ENCODE measurements around the gene HHIPL2. TPM values are rescaled to one million over a fixed set of nuclear protein-coding genes. Genes with fewer than 3 reads are reported as not detected.
A peak's percentile ranks its signal among the peaks of the same experiment; 100 is the strongest.

HHIPL2 gene
- total RNA-seq, 1 experiment from 2014 or later = 0.32 TPM

DNA sequence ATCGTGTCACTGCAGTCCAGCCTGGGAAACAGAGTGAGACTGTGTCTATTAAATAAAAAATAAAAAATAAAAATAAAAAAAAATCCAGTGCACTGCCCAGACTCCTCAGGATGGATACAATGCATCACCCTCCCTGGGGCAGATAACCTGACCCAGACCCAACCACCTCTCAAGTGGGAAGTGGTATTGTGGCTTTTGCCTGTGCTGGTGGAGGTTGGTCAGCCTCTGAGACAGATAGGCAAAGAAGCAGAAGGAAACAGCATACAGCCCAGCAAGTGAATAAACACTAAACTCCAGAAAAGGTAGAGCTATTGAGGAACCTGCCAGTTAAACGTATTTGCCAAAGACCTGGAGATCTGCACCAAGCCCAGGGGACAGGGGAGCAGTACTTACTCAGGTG is 22.0 kb downstream of the HHIPL2 start:
- Mint-ChIP-seq H3K9me3 (ENCODE audit: unreplicated experiment) (peaks cover 12% of the 10 kb centered on the region), H3K4me3 (ENCODE audit: unreplicated experiment) (no peak overlapping the region), H3K4me1 (ENCODE audit: low read depth, unreplicated experiment) (peaks cover 12% of the 10 kb centered on the region), H3K27ac (ENCODE audit: unreplicated experiment) (no peak overlapping the region), H3K36me3 (ENCODE audit: insufficient read depth, unreplicated experiment) (peaks cover 7% of the 10 kb centered on the region), H3K27me3 (ENCODE audit: insufficient read depth, unreplicated experiment) (peaks cover 3% of the 10 kb centered on the region)
- no peaks in the 10 kb centered on the region for H3K36me3 ChIP-seq (ENCODE audit: control insufficient read depth, insufficient read depth, low read length)
- DNase-seq = no peak
- intact Hi-C loops (cut with micrococcal nuclease; ENCODE audit: unreplicated experiment) = no loop called here
- H3K4me1 ChIP-seq = peaks cover 13% of the 10 kb centered on the region
- no TSS peak for BruUV-seq (replicated peaks)
- no peaks in the 10 kb centered on the region for H3K9me3 ChIP-seq
- TF ChIP-seq, protein P1, sequence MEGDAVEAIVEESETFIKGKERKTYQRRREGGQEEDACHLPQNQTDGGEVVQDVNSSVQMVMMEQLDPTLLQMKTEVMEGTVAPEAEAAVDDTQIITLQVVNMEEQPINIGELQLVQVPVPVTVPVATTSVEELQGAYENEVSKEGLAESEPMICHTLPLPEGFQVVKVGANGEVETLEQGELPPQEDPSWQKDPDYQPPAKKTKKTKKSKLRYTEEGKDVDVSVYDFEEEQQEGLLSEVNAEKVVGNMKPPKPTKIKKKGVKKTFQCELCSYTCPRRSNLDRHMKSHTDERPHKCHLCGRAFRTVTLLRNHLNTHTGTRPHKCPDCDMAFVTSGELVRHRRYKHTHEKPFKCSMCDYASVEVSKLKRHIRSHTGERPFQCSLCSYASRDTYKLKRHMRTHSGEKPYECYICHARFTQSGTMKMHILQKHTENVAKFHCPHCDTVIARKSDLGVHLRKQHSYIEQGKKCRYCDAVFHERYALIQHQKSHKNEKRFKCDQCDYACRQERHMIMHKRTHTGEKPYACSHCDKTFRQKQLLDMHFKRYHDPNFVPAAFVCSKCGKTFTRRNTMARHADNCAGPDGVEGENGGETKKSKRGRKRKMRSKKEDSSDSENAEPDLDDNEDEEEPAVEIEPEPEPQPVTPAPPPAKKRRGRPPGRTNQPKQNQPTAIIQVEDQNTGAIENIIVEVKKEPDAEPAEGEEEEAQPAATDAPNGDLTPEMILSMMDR (IDR thresholded peaks at IDR 0.05; ENCODE audit: insufficient read depth in 1 of 2, low read depth in 1 of 2, low read length in 1 of 2, severe bottlenecking in 1 of 2, unreplicated experiment in 1 of 2) = no peak
- CTCF ChIA-PET = no interaction called here
- no peak overlapping the region for H3K4me3 ChIP-seq (ENCODE audit: low read depth, low read length)
- POLR2A ChIA-PET = no interaction called here
- no peaks in the 10 kb centered on the region for H3K27me3 ChIP-seq (replicated peaks; ENCODE audit: control insufficient read depth, insufficient read depth, low read length)

DNA sequence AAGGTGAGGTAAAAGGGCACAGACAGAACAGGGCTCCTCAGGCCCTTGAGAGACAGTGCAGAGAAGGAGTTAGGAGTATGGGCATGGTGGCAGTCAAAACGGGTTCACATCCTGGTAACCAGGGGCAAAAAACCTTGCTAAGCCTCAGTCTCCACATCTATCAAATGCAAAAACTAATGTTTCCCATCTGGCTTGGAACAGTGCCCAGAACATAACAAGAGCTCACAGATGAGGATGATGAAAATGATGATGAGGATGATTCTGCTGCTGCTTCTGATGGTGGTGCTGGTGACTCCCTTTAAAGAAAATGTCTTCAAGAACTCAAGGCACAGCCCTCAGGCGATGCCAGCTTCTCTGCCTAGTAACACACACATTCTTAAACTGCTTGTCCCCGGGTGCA is 24.1 kb downstream of the HHIPL2 start:
- Mint-ChIP-seq H3K27ac (ENCODE audit: unreplicated experiment) (no peak overlapping the region), H3K36me3 (ENCODE audit: insufficient read depth, unreplicated experiment) (peaks cover 7% of the 10 kb centered on the region), H3K9me3 (ENCODE audit: unreplicated experiment) (peaks cover 12% of the 10 kb centered on the region), H3K27me3 (ENCODE audit: insufficient read depth, unreplicated experiment) (peaks cover 3% of the 10 kb centered on the region), H3K4me3 (ENCODE audit: unreplicated experiment) (no peak overlapping the region), H3K4me1 (ENCODE audit: low read depth, unreplicated experiment) (peaks cover 12% of the 10 kb centered on the region)
- ChIA-PET POLR2A (no interaction called here), CTCF (no interaction called here)
- TF ChIP-seq, protein P1 (IDR thresholded peaks at IDR 0.05; ENCODE audit: insufficient read depth in 1 of 2, low read depth in 1 of 2, low read length in 1 of 2, severe bottlenecking in 1 of 2, unreplicated experiment in 1 of 2) = no peak
- intact Hi-C loops (cut with micrococcal nuclease; ENCODE audit: unreplicated experiment) = no loop called here
- Histone ChIP-seq H3K36me3 (ENCODE audit: control insufficient read depth, insufficient read depth, low read length) (no peaks in the 10 kb centered on the region), H3K4me3 (ENCODE audit: low read depth, low read length) (no peak overlapping the region), H3K27me3 (replicated peaks; ENCODE audit: control insufficient read depth, insufficient read depth, low read length) (no peaks in the 10 kb centered on the region), H3K9me3 (no peaks in the 10 kb centered on the region), H3K4me1 (peaks cover 17% of the 10 kb centered on the region)
- no TSS peak for BruUV-seq (replicated peaks)
- DNase-seq = no peak

DNA sequence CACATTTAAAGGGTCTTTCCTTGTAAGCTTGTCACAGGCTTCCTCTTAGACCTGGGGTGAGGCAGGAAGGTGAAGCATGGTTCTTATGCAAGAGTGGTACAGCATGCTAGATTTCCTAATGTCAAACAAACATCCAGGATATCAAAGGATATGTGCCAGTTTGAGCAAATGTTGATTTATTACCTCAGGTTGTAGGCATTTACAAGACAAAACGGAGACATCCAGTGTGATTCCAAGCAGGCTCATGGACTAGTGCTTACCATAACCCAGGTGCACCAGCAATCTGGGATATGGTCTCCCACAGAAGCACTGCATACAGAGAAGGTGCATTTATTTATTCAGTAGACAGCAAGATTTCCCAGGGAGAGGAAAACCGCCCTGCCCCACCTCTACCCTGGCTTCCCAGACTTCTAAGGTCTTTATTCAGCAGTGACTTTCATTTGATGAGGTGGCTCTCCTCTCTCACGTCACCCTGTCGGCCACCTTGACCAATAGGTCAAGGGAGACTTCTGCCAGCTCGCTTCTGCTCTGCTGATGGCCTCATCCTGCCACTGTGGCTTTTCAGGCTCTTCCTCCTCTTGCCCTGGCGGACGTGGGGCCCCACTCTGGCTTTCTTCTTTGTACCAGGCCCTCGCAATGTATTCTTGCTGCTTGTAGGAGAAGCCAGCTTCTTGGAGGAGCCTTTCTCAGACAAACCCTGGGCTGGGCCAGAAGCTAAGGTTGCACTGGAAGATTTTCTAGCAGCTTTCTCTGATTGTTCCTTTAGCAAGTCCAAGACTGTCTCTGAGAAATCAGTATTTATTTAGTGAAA is 25.6 kb downstream of the HHIPL2 start:
- H3K36me3 Mint-ChIP-seq (ENCODE audit: insufficient read depth, unreplicated experiment) = peaks cover 7% of the 10 kb centered on the region
- intact Hi-C loops (cut with micrococcal nuclease; ENCODE audit: unreplicated experiment) = no loop called here
- ChIA-PET CTCF (no interaction called here), POLR2A (no interaction called here)
- BruUV-seq (replicated peaks) = TSS peak; percentile 76
- Histone ChIP-seq H3K4me3 (ENCODE audit: low read depth, low read length) (no peak overlapping the region), H3K4me1 (peaks cover 17% of the 10 kb centered on the region), H3K36me3 (ENCODE audit: control insufficient read depth, insufficient read depth, low read length) (no peaks in the 10 kb centered on the region), H3K27me3 (replicated peaks; ENCODE audit: control insufficient read depth, insufficient read depth, low read length) (no peaks in the 10 kb centered on the region), H3K9me3 (no peaks in the 10 kb centered on the region)
- H3K4me3 Mint-ChIP-seq (ENCODE audit: unreplicated experiment) = no peak overlapping the region
- H3K9me3 Mint-ChIP-seq (ENCODE audit: unreplicated experiment) = peaks cover 4% of the 10 kb centered on the region
- peaks cover 12% of the 10 kb centered on the region for H3K4me1 Mint-ChIP-seq (ENCODE audit: low read depth, unreplicated experiment)
- TF ChIP-seq, protein P1 (IDR thresholded peaks at IDR 0.05; ENCODE audit: insufficient read depth in 1 of 2, low read depth in 1 of 2, low read length in 1 of 2, severe bottlenecking in 1 of 2, unreplicated experiment in 1 of 2) = no peak
- H3K27me3 Mint-ChIP-seq (ENCODE audit: insufficient read depth, unreplicated experiment) = no peaks in the 10 kb centered on the region
- H3K27ac Mint-ChIP-seq (ENCODE audit: unreplicated experiment) = peak overlapping the region; percentile 67
- peak in 1 of 2 experiments; percentile 4 for DNase-seq

Data from Caco-2 (cell line).